ENCODE measurements around the gene UQCRQ.

The UQCRQ gene

GRCh38 chr5:132866342-132867045 lies at the start of gene UQCRQ, which contains the start of gene GDF9:
TSS of gene UQCRQ (plus strand) at chr5:132866642. CDS start at chr5:132866882, 240 bp downstream.
TSS of gene GDF9 (minus strand) at chr5:132866469. CDS start at chr5:132864533, 1,936 bp downstream.
- peak; percentile 99 for DNase-seq (ENCODE audit: low spot score)

DNA sequence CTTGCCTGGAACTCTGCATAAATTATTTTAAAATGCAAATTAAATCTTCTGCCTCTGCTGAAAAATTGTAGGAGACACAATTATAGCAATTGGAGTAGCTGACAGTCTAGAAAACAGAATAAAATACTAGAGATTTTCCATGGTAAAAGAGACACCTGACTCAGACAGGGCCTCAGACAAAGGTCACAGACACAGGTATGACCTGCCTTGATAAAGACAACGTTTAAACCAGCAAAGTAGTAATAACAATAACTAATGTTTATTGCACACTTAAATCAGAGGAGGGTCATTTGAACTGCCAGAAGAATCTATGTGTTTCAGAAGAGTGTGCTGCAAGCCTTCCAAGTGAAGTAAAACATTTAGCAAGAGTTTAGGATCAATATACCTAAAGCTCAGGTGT lies 49.4 kb upstream of the UQCRQ start:
- DNase-seq (ENCODE audit: low spot score) = no peak

DNA sequence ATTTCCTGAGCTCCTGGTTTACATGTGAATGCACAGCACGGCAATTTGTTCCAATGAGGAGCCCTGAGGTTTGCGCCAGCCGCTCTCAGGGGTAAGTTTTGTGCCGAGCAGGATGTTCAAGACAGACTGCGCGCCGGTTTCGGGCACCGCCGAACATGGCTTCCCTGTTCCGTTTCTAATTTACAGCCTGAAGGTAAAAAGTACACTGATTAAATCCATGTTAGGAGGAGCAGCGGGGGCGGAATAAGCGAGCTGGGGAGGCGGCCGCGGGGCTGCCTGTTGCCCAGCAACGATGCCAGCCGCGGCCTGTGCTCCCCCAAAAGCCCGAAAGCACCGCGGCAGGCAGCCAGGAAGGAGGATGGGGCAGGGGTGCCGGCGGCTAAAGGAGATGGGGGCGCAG lies 47.0 kb upstream of the UQCRQ start:
- DNase-seq (ENCODE audit: low spot score) = no peak

GRCh38 chr5:132820162-132820754 lies 46.2 kb upstream of the UQCRQ start:
- peak; percentile 93 for DNase-seq (ENCODE audit: low spot score)

DNA sequence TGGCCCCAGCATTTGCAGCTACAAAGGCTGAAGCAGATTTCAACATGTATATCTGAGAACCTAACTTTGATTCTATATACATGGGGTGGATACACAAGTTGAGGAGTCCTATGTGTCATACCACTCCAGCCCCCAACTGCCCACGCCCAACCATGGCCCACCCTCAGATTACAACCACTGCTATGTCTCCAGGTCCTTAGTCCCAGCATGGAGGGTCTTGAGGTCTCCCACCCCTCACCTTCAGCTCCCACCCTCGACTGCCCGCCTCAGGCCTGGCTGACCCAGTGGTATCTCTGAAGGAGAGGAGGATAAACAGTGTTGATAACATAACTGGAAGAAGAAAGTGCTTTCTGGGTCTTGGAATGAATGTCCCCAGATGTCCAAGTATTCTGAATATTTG lies 45.1 kb upstream of the UQCRQ start:
- DNase-seq (ENCODE audit: low spot score) = no peak

DNA sequence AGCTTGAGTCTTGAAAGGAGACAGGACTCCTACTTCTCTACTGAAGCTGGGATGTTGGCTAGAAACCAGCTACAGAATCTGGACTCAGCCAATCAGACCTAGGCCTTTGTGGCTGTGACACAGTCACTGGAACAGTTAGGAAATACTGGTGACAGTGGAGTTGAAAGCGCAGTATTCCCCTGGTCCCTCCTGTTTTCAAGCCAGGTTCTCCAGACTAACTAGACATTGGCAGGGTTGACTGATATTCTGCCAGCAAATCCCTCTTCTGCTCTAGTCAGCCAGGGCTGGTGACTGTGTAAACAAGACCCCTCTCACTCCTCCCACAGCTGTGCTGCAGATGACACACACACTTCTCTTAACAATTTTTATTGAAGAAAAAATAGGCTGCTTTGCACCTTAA lies 44.7 kb upstream of the UQCRQ start:
- DNase-seq (ENCODE audit: low spot score) = no peak

DNA sequence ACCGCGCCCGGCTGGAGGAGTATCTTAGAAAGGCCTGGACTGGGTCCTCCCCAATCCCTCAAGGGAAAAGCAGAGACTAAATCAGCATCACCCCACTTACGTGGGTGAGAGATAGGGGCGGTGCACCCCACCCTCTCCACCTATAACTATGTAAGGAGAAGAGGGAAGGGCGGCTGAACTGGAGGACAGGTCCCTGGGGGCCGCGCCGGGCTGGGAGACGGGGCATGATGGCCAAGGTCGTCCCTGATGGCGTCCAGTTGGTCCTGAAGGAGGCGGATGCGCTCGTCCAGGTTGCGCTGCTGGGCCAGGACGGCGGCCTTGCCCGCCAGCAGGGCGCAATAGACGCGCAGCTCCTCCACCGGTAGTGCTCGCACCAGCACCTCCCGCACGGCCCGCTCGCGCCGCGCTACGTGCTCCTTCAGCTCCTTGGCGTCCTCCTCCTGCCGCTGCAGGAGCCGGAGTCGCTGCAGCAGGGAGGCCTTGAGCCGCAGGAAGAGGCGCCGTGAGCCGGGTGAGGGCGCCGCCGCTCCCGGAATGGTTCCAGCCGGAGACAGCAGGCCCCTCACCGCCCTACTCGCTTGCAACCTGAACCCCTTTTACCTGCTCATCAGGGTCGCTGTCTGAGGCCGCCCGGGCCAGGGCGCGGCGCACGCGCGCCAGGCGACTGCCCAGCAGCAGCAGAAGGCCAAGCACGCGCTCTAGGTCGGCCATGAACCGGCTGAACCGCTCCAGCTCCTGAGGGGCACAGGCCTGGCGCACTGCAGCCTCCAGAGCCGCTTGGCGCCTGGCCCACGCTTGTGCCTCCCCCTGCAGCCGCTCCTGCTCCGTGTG lies 43.6 kb upstream of the UQCRQ start:
- no peak for DNase-seq (ENCODE audit: low spot score)

GRCh38 chr5:132823481-132824050 lies 42.9 kb upstream of the UQCRQ start:
- no peak for DNase-seq (ENCODE audit: low spot score)

GRCh38 chr5:132824426-132824825 lies 42.0 kb upstream of the UQCRQ start:
- DNase-seq (ENCODE audit: low spot score) = no peak

DNA sequence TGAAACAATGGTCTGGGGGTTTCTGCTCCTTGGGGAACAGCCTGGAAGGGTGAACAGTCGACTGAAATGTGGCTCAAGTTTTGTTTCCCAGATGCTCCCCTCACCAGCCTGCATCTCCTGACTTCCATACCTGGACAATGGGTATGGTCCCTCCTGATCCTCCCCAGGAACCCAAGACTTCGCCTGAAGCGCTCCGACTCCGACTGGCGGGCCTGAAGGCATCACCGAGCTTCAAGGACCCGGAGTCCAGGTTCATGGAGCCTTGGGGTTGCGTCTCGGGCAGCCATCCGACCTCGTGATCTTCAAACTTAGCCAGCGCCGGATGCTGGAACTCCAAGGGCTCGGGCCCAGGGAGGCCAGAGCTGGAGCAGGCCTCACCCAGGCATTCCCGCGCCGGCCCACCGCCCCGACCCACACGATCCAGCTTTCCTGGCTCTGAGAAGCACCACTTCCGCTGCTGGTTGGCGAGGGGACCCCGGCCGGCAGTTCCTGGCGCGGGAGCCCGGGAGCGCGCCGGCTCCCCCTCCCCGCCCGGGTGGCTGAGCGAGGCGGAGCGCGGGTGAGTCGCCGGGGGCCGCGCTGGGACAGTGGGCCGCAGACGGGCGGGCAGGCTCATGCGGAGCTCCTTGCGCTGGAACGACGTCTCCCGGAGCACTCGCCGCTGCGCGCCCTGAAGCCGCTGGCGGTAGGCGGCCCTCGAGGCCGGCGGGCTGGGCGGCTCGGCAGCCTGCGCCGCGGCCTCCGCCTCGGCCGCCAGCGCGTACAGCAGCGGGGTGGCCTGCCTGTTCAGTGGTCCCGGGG lies 41.2 kb upstream of the UQCRQ start:
- no peak for DNase-seq (ENCODE audit: low spot score)

DNA sequence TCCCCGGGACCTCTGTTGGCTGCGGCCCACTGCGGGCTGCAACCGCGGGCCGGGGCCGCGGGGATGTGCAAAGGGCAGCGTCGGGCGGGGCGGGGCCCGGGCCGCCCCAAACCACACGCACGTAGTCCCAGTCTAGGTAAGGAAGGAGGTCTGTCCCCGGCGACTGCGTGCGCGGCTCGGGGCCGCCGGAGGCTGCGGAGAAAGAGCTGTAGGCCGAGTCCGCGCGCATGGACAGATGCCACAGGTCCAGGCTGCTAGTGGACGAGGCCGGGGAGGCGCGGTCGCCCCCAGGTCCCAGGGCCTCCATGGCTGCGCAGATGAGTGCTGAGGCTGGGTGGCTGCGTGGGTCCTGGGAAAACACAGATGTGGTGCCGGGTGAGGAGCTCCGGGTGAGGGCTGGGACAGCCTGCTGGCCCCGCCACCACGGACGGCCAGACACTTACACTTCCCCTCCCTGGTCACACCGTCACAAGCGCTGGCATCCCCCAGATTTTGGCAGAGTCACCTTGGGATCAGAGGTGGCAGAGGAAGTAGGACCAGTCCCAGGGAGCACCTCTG lies 40.5 kb upstream of the UQCRQ start:
- no peak for DNase-seq (ENCODE audit: low spot score)

DNA sequence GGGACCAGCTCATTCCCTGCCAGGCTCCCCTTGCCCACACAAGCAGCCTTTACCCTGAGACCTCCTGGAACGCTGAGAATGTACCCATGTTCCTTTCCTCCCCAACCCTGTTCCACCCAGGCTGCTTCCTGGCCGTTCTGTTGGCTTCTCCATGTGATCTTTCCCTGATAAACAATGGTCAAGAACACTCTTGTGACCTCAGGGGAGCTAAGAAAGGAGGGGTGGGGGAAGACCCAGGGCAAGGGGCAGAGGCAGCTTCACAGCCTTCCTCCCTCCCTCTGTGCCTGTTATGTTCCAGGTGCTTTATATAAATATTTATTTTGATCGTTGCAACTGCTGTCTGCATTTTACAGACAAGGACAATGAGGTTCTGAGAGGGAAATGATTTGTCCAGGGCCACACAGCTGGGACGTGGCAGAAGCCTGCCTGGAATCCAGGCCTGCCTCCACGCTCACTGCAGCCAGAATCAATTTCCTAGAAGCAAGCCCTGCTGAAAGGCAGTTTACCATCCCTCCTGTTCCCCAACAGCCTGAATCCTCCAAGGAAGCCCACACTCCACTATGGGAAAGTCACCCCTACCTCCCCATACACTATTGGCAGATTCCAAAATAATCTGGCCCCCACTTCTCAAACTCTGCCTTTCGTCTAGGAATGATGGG lies 39.9 kb upstream of the UQCRQ start:
- no peak for DNase-seq (ENCODE audit: low spot score)

DNA sequence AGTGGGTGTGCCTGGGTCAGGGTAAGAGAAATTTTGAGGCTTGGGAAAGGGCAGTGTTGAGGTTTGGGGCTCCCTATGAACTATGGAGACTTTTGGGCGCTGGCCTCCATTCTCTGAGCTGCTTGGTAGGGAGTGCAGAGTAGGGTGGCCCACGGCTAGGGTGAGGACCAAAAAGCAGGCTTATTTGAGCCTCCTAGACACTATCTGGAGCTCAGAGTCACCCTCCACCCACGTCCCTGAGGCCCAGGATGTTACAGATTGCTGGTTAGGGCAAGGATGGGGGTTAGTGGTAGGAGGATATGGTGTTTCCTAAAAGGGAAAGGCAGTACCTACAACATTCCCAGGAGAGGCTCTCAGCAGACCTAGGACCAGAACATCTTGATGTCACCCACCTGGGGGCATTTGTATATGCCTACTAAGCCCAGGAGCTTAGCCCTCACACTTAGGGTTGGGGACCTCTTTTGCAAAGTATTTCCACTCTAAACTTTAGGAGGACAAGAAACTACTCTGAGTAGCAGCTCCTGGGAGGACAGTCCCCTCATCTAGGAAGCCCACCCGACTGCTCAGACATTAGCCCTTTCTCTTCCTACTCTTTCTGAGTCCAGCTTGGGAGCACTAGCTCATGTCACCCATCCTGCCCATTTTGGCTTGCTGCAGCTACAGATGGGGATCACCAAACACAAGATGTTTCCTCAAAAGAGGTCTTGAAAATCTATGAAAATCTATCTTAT lies 38.3 kb upstream of the UQCRQ start:
- no peak for DNase-seq (ENCODE audit: low spot score)

GRCh38 chr5:132828846-132829494 lies 37.5 kb upstream of the UQCRQ start:
- DNase-seq (ENCODE audit: low spot score) = no peak

DNA sequence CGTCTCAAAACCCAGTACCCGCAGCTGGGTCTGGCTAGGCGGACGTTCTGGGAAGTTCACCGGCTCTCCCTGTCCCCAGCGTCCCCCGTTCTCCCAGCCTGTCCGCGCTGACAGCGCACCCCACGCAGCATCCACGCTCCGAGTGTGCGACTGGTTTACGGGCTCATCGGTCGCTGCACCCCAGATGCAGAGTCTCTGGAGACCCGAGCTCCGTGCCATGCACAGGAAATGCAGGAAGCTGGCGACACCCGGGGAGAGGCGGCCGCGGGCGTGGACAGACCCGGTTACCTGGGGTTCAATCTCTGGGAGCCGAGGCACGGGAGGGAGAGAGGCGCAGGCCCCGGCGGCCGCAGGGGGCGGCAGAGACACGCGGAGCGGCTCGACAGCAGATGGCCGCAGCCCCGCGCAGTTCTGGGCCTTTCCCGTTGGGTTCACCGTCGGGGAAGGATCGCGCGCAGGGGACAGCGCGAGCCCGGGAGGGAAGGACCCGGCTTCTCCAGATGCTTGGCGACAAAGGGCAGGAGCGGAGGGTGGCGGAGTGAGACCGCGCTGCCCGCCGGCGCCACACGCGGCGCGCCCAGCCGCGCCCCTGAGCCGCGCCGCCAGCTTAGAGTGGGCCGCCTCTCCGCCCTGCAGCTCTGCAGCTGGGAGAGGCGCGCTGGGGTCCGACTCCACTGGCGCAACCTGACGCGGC lies 36.6 kb upstream of the UQCRQ start:
- DNase-seq (ENCODE audit: low spot score) = peak; percentile 77

DNA sequence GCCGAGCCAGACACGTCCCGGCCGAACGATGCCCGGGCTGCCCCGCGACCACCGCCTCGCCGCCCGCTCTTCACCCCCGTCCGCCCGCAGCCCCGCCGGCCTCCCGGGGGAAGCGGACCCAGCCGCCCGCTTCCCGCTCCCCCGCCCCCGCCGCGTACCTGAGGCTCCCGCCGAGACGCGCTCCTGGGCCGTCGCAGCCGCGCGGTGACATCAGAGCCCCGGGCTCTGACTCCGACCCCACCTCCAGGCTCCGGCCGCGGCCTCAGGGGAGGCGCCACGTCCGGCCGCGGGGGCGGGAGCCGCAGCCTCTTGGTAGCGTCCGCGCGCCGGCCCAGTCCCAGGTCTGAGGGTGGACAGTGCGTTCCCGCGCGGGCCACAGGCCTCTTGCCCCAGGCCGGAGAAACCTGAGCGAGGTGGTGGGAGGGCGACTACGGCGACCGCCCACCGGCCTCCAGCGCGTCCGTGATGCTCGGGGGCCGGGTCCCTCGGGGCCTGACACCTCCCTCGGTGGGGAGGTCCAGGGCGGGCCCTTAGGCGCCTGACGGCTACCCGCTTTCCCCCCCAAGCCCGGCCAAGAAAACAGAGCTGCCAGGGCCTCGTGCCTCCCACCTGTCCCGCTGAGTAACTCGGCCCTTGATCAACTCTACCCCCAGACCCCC lies 35.9 kb upstream of the UQCRQ start, which contains the start of gene SHROOM1:
Gene SHROOM1 (minus strand): TSS at position 212 of the 659 bp plus-strand sequence. CDS start 4,507 bp downstream, outside the sequence.
- DNase-seq (ENCODE audit: low spot score) = no peak

- no peak for DNase-seq (ENCODE audit: low spot score)
Measured at GRCh38 chr5:132831095-132831860, 35.2 kb upstream of the UQCRQ start.

DNA sequence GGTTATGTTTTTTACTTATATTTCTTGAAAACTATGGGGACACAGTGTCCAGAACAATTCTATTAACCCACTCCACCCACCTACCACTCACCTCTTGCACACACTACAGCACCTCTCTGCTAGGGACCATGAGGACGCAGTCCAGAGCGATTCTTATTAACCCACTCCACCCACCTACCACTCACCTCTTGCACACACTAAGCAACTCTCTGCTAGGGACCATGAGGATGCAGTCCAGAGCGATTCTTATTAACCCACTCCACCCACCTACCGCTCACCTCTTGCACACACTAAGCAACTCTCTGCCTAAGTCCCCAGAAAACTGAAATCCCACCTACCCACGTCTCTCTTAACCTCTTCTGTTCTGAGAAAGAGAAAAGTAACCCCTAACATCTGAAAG lies 33.8 kb upstream of the UQCRQ start:
- no peak for DNase-seq (ENCODE audit: low spot score)
